HEK293 (cell line): Measurements from ENCODE around the gene CEMP1.

Experiments used
- BCL11A ChIP-seq: fragments of 450-650 bp; formaldehyde crosslinking; IDR thresholded peaks from 2 replicates; pipeline ENCODE4 v1.5.1; 2016; ENCODE audit warnings: low read depth, missing biosample characterization, missing genetic modification characterization
- HOXA7 ChIP-seq: sonication (generic); formaldehyde crosslinking; IDR thresholded peaks from 2 replicates; pipeline ENCODE4 v1.8.1; 2022; ENCODE audit warnings: missing genetic modification reagents, borderline replicate concordance
- KLF7 ChIP-seq: fragments of 450-650 bp; formaldehyde crosslinking; IDR thresholded peaks from 2 replicates; pipeline ENCODE4 v1.5.1; 2016; ENCODE audit warnings: missing biosample characterization, missing genetic modification characterization, borderline replicate concordance
- OVOL3 ChIP-seq: fragments of 450-650 bp; formaldehyde crosslinking; IDR thresholded peaks from 2 replicates; pipeline ENCODE4 v1.5.1; 2016; ENCODE audit warnings: missing biosample characterization, missing genetic modification characterization
- RBAK ChIP-seq: fragments of 450-650 bp; formaldehyde crosslinking; IDR thresholded peaks from 2 replicates; pipeline ENCODE4 v1.5.1; 2016; ENCODE audit warnings: missing biosample characterization, missing genetic modification characterization
- SCRT1 ChIP-seq: fragments of 450-650 bp; formaldehyde crosslinking; IDR thresholded peaks from 2 replicates; pipeline ENCODE4 v1.5.1; 2016; ENCODE audit warnings: missing biosample characterization, missing genetic modification characterization, borderline replicate concordance
- SCRT2 ChIP-seq: fragments of 450-650 bp; formaldehyde crosslinking; IDR thresholded peaks from 2 replicates; pipeline ENCODE4 v1.5.1; 2016; ENCODE audit warnings: missing biosample characterization, missing genetic modification characterization
- SP3 ChIP-seq: fragments of 450-650 bp; formaldehyde crosslinking; IDR thresholded peaks from 2 replicates; pipeline ENCODE4 v1.5.1; 2016; ENCODE audit warnings: missing biosample characterization, missing genetic modification characterization
- TRIM28 ChIP-seq: IDR thresholded peaks from 2 replicates; pipeline ENCODE4 v1.6.1; 2011; ENCODE audit warnings: low read length, control low read depth, borderline replicate concordance
- WT1 ChIP-seq: fragments of 450-650 bp; formaldehyde crosslinking; IDR thresholded peaks from 2 replicates; pipeline ENCODE4 v1.5.1; 2016; ENCODE audit warnings: missing biosample characterization, missing genetic modification characterization
- YY2 ChIP-seq: fragments of 450-650 bp; formaldehyde crosslinking; IDR thresholded peaks from 2 replicates; pipeline ENCODE4 v1.5.1; 2016; ENCODE audit warnings: missing biosample characterization, missing genetic modification characterization
- ZBTB20 ChIP-seq: fragments of 450-650 bp; formaldehyde crosslinking; IDR thresholded peaks from 2 replicates; pipeline ENCODE4 v1.5.1; 2016; ENCODE audit warnings: missing biosample characterization, missing genetic modification characterization
- ZBTB7A ChIP-seq: fragments of 450-650 bp; formaldehyde crosslinking; IDR thresholded peaks from 2 replicates; pipeline ENCODE4 v1.5.1; 2016; ENCODE audit warnings: low read depth, missing biosample characterization, missing genetic modification characterization
- ZEB2 ChIP-seq: fragments of 450-650 bp; formaldehyde crosslinking; IDR thresholded peaks from 2 replicates; pipeline ENCODE4 v1.5.1; 2016; ENCODE audit warnings: missing biosample characterization, missing genetic modification characterization
- ZFHX2 ChIP-seq: fragments of 450-650 bp; formaldehyde crosslinking; conservative IDR thresholded peaks from 2 replicates; pipeline ENCODE4 v1.5.1; 2016; ENCODE audit warnings: missing biosample characterization, missing genetic modification characterization
- ZIC2 ChIP-seq: fragments of 450-650 bp; formaldehyde crosslinking; IDR thresholded peaks from 2 replicates; pipeline ENCODE4 v1.5.1; 2016; ENCODE audit warnings: missing biosample characterization, missing genetic modification characterization
- ZNF146 ChIP-seq: fragments of 450-650 bp; formaldehyde crosslinking; IDR thresholded peaks from 2 replicates; pipeline ENCODE4 v1.5.1; 2016; ENCODE audit warnings: missing biosample characterization, missing genetic modification characterization
- ZNF174 ChIP-seq: fragments of 450-650 bp; formaldehyde crosslinking; IDR thresholded peaks from 2 replicates; pipeline ENCODE4 v1.5.0; 2017; ENCODE audit warnings: missing biosample characterization, mild to moderate bottlenecking, missing genetic modification characterization
- ZNF175 ChIP-seq: fragments of 450-650 bp; formaldehyde crosslinking; IDR thresholded peaks from 2 replicates; pipeline ENCODE4 v1.5.1; 2016; ENCODE audit warnings: missing biosample characterization, missing genetic modification characterization
- ZNF19 ChIP-seq: fragments of 450-650 bp; formaldehyde crosslinking; IDR thresholded peaks from 2 replicates; pipeline ENCODE4; 2016; ENCODE audit warnings: missing biosample characterization, missing genetic modification characterization, low read depth
- ZNF221 ChIP-seq: fragments of 450-650 bp; formaldehyde crosslinking; IDR thresholded peaks from 2 replicates; pipeline ENCODE4 v1.5.1; 2017; ENCODE audit warnings: missing biosample characterization, missing genetic modification characterization, borderline replicate concordance
- ZNF23 ChIP-seq: fragments of 450-650 bp; formaldehyde crosslinking; IDR thresholded peaks from 2 replicates; pipeline ENCODE4 v1.5.1; 2016; ENCODE audit warnings: missing biosample characterization, missing genetic modification characterization, borderline replicate concordance
- ZNF24 ChIP-seq: fragments of 450-650 bp; formaldehyde crosslinking; IDR thresholded peaks from 2 replicates; pipeline ENCODE4 v1.5.1; 2016; ENCODE audit warnings: missing biosample characterization, missing genetic modification characterization
- ZNF324 ChIP-seq: fragments of 450-650 bp; formaldehyde crosslinking; IDR thresholded peaks from 2 replicates; pipeline ENCODE4 v1.5.1; 2016; ENCODE audit warnings: missing biosample characterization, missing genetic modification characterization
- ZNF473 ChIP-seq: fragments of 450-650 bp; formaldehyde crosslinking; IDR thresholded peaks from 2 replicates; pipeline ENCODE4 v1.5.1; 2017; ENCODE audit warnings: missing biosample characterization, missing genetic modification characterization
- ZNF48 ChIP-seq: fragments of 450-650 bp; formaldehyde crosslinking; IDR thresholded peaks from 2 replicates; pipeline ENCODE4 v1.5.1; 2016; ENCODE audit warnings: missing biosample characterization, missing genetic modification characterization
- ZNF514 ChIP-seq: fragments of 450-650 bp; formaldehyde crosslinking; IDR thresholded peaks from 2 replicates; pipeline ENCODE4 v1.5.1; 2016; ENCODE audit warnings: missing biosample characterization, missing genetic modification characterization
- ZNF549 ChIP-seq: fragments of 450-650 bp; IDR thresholded peaks from 2 replicates; pipeline ENCODE4 v1.5.1; 2018; ENCODE audit warnings: missing biosample characterization, missing genetic modification characterization, mild to moderate bottlenecking, inconsistent platforms, moderate library complexity
- ZNF555 ChIP-seq: fragments of 450-650 bp; formaldehyde crosslinking; conservative IDR thresholded peaks from 2 replicates; pipeline ENCODE4 v1.5.1; 2017; ENCODE audit warnings: missing biosample characterization, mild to moderate bottlenecking, missing genetic modification characterization, inconsistent platforms
- ZNF596 ChIP-seq: fragments of 450-650 bp; IDR thresholded peaks from 2 replicates; pipeline ENCODE4 v1.5.0; 2018; ENCODE audit warnings: missing biosample characterization, mild to moderate bottlenecking, missing genetic modification characterization, moderate library complexity
- ZNF660 ChIP-seq: fragments of 450-650 bp; IDR thresholded peaks from 2 replicates; pipeline ENCODE4 v1.5.1; 2018; ENCODE audit warnings: missing biosample characterization, mild to moderate bottlenecking, missing genetic modification characterization
- ZNF677 ChIP-seq: fragments of 450-650 bp; IDR thresholded peaks from 2 replicates; pipeline ENCODE4 v1.5.0; 2018; ENCODE audit warnings: missing biosample characterization, mild to moderate bottlenecking, missing genetic modification characterization, moderate library complexity
- ZNF830 ChIP-seq: fragments of 450-650 bp; IDR thresholded peaks from 2 replicates; pipeline ENCODE4 v1.5.0; 2018; ENCODE audit warnings: missing biosample characterization, missing genetic modification characterization, low read depth, mild to moderate bottlenecking, moderate library complexity
- ZSCAN18 ChIP-seq: fragments of 450-650 bp; formaldehyde crosslinking; IDR thresholded peaks from 2 replicates; pipeline ENCODE4 v1.5.1; 2016; ENCODE audit warnings: missing biosample characterization, missing genetic modification characterization
- ZSCAN23 ChIP-seq: fragments of 450-650 bp; formaldehyde crosslinking; IDR thresholded peaks from 2 replicates; pipeline ENCODE4 v1.5.1; 2016; ENCODE audit warnings: missing biosample characterization, missing genetic modification characterization
- ZSCAN30 ChIP-seq: fragments of 450-650 bp; IDR thresholded peaks from 2 replicates; pipeline ENCODE4 v1.5.1; 2018; ENCODE audit warnings: missing biosample characterization, mild to moderate bottlenecking, missing genetic modification characterization, moderate library complexity
- ZXDB ChIP-seq: fragments of 450-650 bp; formaldehyde crosslinking; IDR thresholded peaks from 2 replicates; pipeline ENCODE4 v1.5.1; 2016; ENCODE audit warnings: missing biosample characterization, missing genetic modification characterization
- TF ChIP-seq, protein P1 (sequence below): fragments of 450-650 bp; formaldehyde crosslinking; IDR thresholded peaks from 2 replicates; pipeline ENCODE4 v1.5.1; 2016; ENCODE audit warnings: missing biosample characterization, missing genetic modification characterization
- TF ChIP-seq, protein P2 (sequence below): fragments of 450-650 bp; formaldehyde crosslinking; IDR thresholded peaks from 2 replicates; pipeline ENCODE4 v1.5.1; 2016; ENCODE audit warnings: missing biosample characterization, missing genetic modification characterization

Gene CEMP1

DNA sequence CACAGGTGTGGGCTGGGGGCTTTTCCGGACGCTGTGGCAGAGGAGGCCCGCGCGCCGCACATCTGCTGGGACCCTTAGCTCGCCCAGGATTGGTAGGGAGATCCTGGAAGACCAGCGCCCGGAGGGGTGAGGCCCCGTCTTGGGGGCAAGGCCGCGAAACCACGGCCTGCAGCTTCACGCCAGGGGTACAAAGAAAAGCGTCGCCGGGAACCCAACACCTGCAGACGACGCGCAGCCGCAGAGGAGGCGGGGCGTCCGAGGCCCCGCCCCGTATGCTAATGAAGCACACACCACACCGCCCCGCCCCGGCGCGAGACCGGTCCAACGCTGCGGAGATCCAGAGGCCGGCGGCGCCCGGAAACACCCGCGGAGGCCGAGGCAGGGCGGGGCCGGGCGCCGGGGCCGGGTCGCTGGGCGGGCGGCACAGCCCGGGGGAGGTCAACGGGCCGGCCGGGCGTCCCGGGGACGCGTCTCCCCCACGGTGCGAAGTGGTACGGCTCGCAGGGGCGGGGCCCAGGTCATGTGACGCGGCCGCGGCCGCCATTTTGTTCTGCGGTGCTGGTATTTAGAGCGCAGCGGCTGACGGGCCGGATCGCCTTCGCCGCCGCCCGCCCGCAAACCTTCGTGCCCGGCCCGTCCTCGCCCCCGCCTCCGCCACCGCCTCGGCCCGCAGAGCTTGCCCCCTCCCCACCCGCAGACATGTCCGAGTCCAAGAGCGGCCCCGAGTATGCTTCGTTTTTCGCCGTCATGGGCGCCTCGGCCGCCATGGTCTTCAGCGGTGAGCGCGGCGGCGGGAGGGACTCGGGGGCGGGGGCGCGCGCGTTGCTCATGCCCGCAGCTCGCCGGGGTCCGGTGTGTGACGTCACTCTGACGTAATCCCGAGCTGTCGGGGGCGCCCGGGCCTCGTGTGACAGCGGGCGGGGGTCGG, 17.5 kb downstream of the CEMP1 start, which contains the start of gene ATP6V0C (continued):
- TF ChIP-seq, protein P1, sequence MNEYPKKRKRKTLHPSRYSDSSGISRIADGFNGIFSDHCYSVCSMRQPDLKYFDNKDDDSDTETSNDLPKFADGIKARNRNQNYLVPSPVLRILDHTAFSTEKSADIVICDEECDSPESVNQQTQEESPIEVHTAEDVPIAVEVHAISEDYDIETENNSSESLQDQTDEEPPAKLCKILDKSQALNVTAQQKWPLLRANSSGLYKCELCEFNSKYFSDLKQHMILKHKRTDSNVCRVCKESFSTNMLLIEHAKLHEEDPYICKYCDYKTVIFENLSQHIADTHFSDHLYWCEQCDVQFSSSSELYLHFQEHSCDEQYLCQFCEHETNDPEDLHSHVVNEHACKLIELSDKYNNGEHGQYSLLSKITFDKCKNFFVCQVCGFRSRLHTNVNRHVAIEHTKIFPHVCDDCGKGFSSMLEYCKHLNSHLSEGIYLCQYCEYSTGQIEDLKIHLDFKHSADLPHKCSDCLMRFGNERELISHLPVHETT = no peak; the same call in 1 of the 2 replicates
- TF ChIP-seq OVOL3 (tag by site-specific recombination) (no peak), SCRT1 (tag by site-specific recombination) (no peak), ZNF660 (tag by site-specific recombination) (no peak; the same call in 1 of the 2 replicates), ZFHX2 (tag by site-specific recombination) (peak; percentile 77), RBAK (no peak), ZNF174 (no peak), ZSCAN18 (tag by site-specific recombination) (no peak), ZNF473 (tag by site-specific recombination) (no peak), YY2 (peak; percentile 95), KLF7 (tag by site-specific recombination) (no peak), ZSCAN23 (tag by site-specific recombination) (no peak), BCL11A (tag by site-specific recombination) (no peak), TRIM28 (no peak), ZBTB20 (peak; percentile 33; the same call in 1 of the 2 replicates), ZEB2 (tag by site-specific recombination) (peak; percentile 47), ZNF549 (tag by site-specific recombination) (no peak), ZNF146 (tag by site-specific recombination) (peak; percentile 47; the same call in 1 of the 2 replicates), ZNF23 (tag by site-specific recombination) (no peak), WT1 (tag by site-specific recombination) (no peak), ZXDB (tag by site-specific recombination) (peak; percentile 29), ZBTB7A (tag by site-specific recombination) (peak; percentile 59; the same call in 1 of the 2 replicates), SP3 (peak; percentile 75), ZNF175 (tag by site-specific recombination) (no peak), ZNF324 (no peak; the same call in 1 of the 2 replicates), ZNF48 (tag by site-specific recombination) (no peak), ZNF555 (no peak), ZNF677 (0 out of 2 replicates have a peak, but pooled peaks have one; percentile 27), ZIC2 (peak; percentile 37), ZNF19 (tag by site-specific recombination) (no peak), ZNF514 (tag by site-specific recombination) (no peak), SCRT2 (tag by site-specific recombination) (no peak), ZNF830 (no peak), ZNF221 (tag by site-specific recombination) (no peak), HOXA7 (CRISPR knock-in tag) (no peak), ZNF24 (tag by site-specific recombination) (peak; percentile 22; the same call in 1 of the 2 replicates), ZNF596 (tag by site-specific recombination) (no peak), ZSCAN30 (0 out of 2 replicates have a peak, but pooled peaks have one; percentile 7)
- TF ChIP-seq, protein P2, sequence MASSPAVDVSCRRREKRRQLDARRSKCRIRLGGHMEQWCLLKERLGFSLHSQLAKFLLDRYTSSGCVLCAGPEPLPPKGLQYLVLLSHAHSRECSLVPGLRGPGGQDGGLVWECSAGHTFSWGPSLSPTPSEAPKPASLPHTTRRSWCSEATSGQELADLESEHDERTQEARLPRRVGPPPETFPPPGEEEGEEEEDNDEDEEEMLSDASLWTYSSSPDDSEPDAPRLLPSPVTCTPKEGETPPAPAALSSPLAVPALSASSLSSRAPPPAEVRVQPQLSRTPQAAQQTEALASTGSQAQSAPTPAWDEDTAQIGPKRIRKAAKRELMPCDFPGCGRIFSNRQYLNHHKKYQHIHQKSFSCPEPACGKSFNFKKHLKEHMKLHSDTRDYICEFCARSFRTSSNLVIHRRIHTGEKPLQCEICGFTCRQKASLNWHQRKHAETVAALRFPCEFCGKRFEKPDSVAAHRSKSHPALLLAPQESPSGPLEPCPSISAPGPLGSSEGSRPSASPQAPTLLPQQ (tag by site-specific recombination) = peak; percentile 60
